AG09319 (cell line): Measurements from ENCODE around the gene FAAH.

ENCODE experiments used
- DNase-seq: peaks from one replicate; pipeline ENCODE4 v3.0.0-alpha.2; 2010; ENCODE audit warnings: low read depth; ENCODE audit errors: extremely low read depth
- CTCF ChIP-seq: IDR thresholded peaks from 2 replicates; pipeline ENCODE4 v1.5.1; 2011; ENCODE audit warnings: low read depth, mild to moderate bottlenecking, inconsistent platforms, low read length, moderate library complexity

The FAAH gene

DNA sequence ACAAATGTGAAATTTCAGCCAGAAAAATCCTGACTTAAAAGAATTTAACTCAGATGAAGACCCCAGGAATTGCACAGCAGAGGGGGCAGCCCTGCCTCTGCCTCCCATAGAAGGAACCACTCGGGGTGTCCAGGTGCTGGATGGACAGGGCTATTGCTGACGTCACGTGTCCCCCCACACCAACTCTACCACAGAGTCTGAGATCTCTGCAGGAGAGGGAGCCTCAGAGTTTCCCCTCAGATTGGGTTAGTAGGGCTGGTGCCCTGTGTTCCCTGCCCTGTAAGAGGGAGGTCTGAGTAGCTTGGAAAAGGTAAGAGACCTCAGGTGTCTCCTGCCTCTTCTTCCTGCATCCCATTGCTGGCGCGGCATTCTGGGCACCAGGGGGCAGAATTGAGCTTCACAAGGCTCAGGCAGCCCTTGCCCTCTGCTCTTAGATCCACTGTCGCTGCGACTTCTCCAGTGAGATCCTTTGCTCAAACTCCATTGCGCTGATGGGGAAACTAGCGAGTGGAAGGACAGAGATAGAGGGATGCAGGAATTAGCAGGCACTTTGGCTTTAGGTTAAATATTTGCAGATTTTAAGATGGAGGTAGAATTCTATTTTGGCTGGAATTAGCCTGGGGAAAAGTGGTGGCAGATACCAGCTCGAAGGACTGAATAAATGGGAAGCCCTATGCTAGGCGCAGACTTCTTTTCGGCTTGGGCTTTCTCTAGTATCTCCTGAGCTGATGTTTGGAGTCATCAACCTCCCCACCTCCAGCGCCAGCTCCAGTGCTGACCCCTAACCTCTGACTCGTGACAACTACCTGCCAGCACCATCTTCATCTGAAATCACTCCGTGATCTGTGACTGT, 52.8 kb downstream of the FAAH start:
- peak; percentile 29 for DNase-seq
- peak; percentile 91 for TF ChIP-seq CTCF

GRCh38 chr1:46447499-46448108, 53.5 kb downstream of the FAAH start:
- DNase-seq: no peak
- TF ChIP-seq CTCF: no peak

GRCh38 chr1:46448109-46448911, 54.2 kb downstream of the FAAH start:
- DNase-seq: no peak

DNA sequence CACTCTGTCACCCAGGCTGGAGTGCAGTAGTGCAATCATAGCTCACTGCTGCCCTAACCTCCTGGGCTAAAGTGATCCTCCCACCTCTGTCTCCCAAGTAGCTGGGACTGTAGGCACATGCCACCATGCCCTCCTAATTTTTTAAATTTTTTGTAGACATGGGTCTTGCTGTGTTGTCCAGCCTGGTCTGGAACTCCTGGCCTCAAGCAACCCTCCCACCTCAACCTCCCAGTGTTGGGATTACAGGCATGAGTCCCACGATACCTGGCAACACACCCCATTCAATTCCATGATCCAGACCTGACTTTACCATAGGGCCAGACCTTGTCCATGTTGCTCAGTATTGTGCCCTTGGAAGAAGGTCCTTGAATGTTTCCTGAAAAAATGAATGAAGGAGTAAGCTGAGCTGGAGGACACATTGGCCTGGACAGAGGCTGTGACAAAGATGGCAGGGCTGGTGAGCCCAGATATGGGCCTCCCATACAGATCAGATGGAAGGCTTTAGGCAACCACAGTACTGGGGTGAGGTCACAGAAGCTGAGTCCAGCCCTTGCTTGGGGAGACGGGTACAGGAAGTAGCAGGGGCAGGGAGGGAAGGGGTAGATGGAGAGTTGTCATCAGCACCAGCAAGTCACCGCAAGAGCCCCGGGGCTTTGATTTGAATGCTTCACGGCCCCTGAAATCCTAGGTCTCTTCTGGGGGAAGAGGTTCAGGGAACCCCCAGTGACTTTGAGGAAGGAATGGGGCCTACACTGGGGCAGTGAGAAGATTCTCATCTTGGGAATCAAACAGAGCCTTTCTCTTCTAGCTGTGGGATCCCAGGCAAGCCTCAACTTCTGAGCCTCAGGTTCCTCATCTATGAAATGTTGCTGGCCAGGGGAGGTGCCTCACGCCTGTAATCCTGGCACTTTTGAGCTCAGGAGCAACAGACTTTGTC, 55.4 kb downstream of the FAAH start:
- no peak for DNase-seq
- no peak for TF ChIP-seq CTCF

More at GRCh38 chr1:46448109-46448911, 54.2 kb downstream of the FAAH start:
- no peak for TF ChIP-seq CTCF

DNA sequence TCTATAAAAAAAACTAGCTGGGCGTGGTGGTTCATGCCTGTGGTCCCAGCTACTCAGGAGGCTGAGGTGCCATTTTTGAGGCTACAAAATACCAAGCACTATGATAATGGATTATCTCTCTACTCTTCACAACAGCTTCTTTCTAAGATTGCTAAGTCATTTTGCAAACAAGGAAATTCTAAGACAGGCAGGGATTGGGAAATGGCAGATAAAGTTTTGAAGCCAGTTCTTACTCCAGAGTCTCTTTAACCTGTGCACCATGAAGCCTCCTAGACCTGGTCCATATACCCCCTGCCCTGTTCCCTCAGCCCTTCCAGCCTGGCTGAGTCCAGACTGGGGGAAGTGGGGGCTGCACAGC, 56.0 kb downstream of the FAAH start:
- TF ChIP-seq CTCF: no peak
- no peak for DNase-seq

DNA sequence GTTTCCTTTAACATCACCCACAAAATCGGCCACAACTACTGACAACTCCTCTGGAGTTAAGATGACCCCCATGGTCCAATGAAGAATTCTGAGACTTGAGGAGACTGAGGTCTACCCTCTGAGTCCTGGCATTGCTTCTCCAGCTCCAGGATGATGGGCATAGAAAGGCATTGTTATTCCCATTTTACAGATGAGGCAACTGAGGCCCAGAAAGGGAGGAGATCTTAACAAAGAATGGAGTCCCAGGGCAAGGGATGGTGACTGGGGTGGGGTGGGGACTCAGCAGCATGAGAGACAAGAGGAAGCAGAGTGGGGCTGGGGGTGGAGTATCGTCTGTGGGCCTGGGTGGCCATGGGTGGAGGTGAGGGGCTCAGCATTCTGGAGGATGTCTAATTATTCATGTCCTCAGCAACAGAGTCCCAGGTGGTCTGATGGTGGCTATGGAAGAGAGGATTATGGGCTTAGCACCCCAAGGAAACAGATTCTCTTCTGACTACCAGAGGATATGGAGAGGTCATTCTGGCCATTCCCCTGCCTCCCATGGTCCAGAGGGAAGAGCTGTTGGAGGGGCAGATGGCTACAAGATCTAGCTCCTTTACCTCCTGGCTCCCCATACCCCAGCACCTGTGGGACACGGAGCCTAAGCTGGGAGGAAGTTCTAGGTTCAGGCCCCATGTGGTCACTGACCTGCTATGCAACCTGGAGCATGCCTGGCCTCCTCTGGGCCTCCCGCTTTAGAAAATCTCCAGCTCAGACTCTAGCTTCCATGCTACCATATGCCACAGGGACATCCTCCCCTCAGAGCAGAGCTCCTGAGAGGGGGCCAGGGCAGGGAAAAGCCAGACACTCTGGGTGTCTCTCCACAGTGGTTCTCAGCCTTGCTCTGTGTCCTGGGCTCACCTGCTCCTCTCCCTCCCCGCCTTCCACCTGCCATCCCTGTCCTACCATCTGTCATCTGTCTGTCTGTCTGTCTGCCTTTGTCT, 58.1 kb downstream of the FAAH start:
- TF ChIP-seq CTCF: no peak
- no peak for DNase-seq
